ENCODE measurements around the gene COL8A1.

Gene COL8A1

DNA sequence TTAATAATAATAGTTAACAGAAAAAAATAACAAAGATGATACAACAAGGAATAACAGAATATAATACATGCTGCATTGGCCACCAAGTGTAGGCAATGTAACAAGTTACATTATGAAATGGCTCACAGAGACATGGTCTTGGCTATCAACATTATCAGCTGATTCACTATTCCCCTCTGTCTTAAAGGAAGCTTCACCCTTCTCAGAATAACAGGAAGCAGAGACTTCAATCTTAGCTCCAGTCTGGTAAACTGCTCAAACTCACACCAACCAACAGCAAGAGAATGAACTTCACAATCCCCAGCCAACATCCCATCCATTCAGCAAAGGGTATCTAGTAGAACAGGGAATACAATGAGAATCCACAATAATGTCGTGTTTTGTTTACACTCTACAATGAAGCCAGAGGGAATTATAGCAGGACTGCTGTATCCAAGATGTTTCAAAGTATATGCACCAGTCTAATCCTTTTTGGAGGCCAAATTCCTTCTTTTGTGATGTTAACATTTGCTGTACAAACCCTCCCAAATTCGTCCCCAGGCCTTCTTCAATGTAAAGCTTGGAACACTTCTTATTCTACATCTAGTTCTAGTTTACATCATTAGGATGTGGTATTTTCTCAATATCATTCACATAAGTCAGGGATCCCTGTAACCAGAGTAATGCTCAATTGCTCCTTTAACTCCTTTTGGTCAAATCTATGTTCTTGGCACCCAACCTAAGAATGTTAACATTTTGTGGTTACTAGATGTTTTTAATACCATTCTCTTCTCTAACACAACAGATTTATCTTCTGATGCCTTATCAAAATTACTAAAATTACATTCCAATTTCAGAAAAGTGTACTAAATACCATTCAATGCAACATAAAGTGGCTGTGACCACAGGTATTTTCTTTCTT lies 126.9 kb downstream of the COL8A1 start:
- DNase-seq = no peak

DNA sequence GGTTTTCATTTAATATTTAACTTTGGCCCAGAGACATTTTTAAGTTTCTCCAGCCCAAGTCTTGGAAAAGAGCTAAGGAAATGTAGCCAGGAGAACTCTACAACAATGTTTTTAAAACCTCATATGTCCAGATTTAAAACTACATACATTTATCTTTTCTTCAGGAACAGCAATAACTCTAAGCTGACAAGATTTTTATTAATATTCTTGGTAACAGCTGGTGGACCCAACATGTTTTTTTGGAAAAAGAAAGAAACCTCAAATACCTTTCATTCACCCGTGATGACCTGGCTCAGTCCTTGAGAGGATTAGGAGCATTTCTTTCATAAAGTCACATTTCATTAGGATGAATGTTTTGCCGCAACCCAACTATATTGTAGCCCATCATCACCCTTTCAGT lies 128.9 kb downstream of the COL8A1 start:
- DNase-seq = no peak

DNA sequence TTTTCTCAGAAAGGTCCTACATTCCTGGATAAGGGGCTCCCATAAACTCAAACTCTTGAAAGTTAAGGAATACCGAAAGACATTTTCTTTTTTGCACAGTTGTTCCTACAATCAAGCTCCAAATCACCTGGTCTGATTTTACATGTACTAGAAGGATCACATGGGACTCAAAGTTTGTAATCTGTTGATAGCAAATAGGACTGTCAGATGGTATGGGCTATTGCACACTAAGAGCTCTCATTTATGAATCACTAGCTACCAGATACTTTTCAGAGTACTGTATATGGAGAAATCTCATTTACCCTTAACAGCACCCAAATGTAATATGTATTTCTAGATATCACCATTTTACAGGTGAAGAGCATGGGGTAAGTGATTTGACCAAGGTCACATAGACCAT lies 129.7 kb downstream of the COL8A1 start:
- DNase-seq = no peak

DNA sequence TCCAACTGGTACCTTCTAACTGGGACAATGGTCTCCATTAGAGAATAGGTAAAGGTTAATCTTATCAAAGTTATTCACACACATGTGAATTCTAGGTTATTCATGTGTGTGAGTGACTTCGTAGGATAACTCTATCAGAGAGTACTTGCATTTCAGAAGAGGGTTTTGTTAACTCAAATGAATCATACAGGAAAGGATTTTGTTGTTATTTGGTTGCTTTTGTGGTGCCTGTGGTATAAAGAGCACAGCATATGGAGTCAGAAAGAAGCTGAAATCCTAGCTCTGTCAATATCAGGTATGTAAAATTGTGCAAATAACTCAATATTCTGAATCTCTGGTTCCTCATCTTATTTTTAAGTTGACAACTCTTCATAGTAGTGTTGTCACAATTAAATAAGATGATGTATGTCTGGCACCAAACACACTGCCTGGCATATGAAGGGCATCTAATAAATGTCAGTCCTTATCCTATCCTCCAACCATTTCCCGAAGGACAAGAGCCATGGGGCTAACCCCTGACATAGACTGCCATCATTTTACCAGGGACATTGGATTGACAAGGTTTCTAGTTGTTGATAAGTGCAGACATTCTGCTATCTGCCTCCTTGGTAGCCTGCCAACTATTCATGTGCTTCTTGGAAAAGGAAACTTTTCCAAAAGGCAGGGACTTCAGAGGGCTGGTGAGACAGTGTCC lies 130.6 kb downstream of the COL8A1 start:
- DNase-seq = no peak

DNA sequence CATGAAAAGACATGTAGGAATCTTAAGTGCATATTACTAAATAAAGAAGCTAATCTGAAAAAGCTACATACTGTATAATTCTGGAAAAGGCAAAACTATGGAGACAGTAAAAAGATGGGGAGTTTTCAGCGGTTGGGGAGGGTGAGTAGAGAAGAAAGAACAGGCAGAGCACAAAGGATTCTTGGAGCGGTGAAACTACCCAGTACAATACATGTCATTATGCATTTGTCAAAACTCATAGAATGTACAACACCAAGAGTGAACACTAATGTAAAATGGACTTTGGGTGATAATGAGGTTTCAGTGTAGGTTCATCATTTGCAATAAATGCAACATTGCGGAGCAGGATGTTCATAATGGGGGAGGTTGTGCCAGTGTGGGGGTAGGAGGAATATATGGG lies 133.8 kb downstream of the COL8A1 start:
- no peak for DNase-seq

DNA sequence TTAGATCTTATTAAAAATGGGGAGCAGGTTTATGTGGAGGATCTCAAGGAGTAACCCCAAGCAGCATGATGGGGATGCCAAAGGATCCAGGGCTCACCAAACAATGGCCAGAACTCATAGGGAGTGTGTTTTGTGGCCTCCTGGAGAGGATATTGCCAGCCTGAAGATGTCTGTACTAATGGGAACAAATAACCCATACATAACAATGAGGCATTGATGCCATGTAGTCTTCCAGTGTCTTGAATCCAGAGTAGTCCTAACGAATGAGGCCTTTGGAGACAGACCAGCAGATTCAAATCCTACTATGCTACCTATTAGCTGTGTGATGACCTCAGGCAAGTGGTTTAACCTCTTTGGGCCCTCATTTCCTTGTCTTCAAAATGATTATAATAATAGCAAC lies 134.3 kb downstream of the COL8A1 start:
- no peak for DNase-seq

DNA sequence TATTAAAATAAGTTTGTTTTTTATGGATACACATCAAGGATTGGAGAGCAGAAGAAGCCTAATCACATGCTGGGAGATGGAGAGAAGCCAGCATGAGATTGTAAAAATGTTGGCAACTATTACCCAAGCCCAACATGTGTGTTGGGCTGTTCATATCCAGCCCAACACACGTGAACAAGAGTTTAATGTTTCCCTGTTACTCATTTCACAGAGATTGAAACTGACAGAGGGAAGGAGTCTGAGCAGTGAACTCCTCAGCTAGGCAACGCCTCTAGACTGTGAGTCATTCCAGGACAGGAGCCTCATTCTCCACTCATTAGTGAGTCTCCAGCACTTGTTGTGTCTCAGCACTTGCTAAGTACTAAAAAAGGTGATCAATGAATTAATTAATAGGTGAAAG lies 136.1 kb downstream of the COL8A1 start:
- no peak for DNase-seq

DNA sequence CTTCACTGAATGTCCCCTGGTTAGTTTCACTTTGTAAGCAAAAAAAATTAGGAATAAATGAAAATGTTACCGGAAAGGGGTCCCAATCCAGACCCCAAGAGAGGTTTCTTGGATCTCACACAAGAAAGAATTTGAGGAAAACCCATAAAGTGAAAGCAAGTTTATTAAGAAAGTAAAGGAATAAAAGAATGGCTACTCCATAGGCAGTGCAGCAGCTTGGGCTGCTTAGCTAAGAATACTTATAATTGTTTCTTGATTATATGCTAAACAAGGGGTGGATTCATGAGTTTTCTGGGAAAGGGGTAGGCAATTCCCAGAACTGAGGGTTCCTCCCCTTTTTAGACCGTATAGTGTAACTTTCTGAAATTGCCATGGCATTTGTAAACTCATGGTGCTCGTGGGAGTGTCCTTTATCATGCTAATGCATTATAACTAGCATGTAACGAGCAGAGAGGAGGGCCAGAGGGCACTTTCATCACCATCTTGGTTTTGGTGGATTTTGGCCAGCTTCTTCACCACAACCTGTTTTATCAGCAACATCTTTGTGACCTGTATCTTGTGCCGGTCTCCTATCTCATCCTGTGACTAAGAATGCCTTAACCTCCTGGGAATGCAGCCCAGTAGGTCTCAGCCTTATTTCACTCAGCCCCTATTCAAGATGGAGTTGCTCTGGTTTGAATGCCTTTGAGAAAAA lies 138.3 kb downstream of the COL8A1 start:
- DNase-seq = no peak

DNA sequence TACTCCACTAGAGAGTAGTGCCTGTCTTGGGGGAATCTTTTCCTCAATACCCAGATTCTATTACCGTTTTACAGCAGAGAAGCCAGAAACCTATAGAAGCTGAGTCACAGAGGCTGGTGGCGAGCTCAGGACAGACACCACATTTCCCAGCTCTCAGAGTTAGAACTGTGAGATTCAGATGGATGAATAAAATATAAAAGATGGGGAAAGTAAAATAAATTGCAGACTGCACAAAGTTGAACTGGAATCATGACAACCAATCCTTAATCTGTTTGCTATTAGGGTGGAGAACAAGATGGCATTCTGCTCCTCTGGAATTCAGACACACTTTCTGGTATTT lies 138.8 kb downstream of the COL8A1 start:
- no peak for DNase-seq

DNA sequence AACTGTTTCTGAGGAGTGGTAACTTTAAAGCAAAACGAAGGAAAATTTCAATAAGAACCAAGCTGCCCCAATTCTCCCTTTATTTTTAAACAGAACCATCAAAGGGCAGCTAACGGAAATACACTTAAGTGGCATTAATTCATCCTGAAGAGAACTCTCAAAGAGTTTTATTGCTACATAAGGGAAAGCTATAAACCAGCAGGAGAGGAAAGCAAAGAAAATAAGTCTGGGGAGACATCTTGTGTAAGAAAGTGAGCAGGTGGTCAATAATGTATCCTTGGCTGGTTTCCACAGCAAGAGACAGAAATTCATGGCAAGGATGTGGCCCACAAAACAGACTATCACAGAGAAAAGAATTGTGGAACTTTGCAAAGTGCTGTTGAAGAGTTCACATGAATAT lies 139.3 kb downstream of the COL8A1 start:
- DNase-seq = no peak

DNA sequence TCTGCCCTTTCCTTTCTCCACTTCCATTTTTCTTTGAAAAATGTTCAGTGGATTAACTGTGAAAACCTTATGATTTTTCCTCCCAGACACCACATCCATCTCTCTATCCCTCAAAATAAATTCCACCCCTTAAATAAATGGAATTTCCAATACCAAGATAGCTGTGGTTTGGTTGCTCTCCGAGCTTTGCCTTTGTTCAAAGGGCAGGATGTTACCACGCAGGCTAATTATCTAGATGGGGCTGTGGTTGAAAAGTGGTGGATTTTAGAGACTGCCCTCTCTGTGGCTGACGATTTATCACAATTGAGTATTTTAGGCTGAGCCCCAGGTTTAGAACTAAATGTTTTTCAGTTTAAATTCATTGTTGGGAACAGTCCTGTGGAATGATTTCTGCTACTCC lies 142.4 kb downstream of the COL8A1 start:
- no peak for DNase-seq

DNA sequence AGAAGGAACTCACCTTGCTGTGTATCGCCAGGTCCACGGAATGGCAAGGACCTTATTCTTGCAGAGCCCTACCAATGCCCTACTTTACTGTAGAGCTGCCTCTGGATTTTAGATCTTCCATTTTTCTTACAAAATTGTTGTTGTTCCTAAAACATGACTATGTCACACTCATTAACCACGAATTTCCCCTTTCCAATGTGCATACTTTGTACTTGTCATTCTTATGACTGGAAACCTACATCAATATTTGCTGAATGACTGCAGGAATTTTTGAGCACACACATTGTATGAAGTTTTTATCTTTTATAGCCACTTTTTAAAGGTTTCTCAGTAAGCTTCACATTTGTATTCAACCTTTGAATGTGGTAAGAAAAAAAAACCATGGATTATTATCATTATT lies 143.4 kb downstream of the COL8A1 start:
- DNase-seq = no peak

DNA sequence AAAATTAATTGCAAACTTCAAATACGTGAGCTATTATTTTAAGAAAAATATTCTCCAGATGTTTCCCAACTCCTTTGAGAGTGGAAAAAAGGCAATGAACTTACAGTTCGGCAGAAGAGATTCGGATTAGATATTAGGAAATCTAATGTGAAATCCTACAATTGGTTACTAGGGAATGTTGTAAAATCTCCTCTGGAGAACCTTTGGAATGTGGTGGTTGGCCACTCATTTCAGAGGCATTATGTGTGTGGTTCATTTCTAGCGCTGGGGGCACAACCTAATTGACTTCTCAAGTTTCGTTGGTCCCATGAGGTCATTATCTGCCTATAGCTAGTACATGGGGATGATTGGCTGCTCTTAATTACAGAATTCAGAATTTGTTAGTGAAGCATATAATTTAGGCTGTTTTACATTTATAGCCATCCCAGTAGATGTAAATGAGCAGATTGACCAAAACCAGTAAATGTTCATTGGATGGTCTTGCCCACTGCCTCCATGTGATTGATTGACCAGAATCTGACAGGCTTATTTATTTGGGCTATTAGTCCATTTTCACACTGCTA lies 144.7 kb downstream of the COL8A1 start:
- no peak for DNase-seq

DNA sequence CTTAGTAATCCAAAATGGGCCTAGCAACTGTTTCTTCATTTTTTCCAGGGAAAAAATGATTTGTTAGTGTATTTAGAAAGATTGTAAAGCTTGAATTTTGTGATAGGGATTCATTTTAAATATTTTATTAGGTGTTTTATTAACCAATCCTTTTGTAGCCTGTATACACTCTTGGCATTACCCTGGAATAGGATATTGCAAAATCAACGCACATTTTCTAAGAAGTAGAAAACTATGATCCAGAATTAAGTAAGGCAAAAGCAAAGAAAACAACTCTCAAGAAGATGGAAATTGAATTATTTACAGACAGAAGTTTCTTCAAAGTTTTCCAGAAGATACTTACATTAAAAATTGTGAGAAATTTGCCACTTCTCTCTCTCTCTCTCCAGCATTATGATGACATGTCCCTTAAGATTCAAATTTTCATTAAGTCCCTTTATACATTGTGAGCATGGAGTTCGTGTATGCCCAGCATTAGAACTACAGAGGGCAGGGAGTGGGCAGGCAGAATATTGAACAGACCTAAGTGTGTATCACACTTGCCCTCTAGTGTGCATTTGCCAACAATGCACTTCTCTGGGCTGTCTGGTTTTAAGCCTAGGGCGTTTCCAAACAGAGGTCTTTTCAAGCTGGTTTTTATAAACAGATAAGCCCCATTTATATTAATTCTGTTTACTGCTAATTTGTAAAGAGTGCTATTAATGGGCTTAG lies 150.8 kb downstream of the COL8A1 start:
- DNase-seq = peak; percentile 29

DNA sequence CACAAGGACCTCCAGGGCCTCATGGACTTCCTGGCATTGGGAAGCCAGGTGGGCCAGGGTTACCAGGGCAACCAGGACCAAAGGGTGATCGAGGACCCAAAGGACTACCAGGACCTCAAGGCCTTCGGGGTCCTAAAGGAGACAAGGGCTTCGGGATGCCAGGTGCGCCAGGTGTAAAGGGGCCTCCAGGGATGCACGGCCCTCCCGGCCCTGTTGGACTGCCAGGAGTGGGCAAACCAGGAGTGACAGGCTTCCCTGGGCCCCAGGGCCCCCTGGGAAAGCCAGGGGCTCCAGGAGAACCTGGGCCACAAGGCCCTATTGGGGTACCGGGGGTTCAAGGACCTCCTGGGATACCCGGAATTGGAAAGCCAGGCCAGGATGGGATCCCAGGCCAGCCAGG lies 156.1 kb downstream of the COL8A1 start:
- DNase-seq = no peak

DNA sequence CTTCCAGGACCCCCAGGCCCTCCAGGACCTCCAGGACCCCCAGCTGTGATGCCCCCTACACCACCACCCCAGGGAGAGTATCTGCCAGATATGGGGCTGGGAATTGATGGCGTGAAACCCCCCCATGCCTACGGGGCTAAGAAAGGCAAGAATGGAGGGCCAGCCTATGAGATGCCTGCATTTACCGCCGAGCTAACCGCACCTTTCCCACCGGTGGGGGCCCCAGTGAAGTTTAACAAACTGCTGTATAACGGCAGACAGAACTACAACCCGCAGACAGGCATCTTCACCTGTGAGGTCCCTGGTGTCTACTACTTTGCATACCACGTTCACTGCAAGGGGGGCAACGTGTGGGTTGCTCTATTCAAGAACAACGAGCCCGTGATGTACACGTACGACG lies 157.2 kb downstream of the COL8A1 start:
- DNase-seq = no peak

DNA sequence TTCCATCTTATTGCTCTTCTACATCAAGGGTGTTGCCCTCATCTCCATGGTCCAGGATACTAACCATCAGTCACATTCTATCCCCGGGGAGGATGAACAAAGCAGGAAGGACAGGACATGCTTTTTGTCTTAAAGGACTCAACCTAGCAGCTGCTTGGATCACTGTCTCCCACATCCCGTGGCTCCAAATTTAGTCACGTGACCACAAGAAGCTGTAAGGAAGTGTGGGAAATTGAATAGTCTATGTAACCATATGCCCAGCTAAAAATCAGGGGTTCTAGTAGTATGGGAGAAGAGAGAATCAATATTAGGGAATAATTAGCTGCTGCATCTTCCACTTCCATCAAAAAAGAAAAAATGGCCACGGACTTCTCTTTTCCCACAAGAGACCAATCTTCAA lies 161.0 kb downstream of the COL8A1 start:
- no peak for DNase-seq

DNA sequence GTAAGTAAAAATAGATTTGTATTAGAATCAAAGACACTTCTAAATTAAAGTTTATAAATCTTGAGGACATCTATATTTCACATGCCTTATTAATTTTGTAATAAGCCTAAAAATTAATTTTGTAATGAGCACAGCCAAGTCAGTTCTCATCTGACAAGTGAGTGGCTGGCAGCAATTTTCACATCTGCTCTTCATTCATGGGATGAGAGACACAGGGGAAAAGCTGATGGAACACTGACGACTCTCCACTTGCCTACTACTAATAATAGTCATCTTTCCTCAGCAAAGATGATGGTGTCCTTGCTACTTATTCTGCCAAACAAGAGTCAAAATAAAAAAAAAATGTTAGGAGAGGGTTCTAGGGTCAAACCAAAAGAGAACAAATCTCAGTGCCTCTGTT lies 164.9 kb downstream of the COL8A1 start:
- no peak for DNase-seq

DNA sequence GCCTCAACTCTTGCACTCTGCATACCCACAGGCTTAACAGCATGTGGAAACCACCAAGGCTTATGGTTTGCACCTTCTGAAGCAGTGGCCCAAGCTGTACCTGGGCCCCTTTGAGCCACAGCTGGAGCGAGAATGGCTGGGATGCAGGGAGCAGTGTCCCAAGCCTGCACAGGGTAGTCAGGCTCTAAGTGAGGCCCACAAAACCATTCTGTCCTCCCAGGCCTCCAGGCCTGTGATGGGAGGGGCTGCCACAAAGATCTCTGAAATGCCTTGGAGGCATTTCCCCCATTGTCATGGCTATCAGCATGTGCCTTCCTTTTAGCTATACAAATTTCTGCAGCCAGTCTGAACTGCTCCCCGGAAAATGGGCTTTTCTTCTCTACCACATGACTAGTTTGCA lies 166.8 kb downstream of the COL8A1 start:
- DNase-seq = no peak

DNA sequence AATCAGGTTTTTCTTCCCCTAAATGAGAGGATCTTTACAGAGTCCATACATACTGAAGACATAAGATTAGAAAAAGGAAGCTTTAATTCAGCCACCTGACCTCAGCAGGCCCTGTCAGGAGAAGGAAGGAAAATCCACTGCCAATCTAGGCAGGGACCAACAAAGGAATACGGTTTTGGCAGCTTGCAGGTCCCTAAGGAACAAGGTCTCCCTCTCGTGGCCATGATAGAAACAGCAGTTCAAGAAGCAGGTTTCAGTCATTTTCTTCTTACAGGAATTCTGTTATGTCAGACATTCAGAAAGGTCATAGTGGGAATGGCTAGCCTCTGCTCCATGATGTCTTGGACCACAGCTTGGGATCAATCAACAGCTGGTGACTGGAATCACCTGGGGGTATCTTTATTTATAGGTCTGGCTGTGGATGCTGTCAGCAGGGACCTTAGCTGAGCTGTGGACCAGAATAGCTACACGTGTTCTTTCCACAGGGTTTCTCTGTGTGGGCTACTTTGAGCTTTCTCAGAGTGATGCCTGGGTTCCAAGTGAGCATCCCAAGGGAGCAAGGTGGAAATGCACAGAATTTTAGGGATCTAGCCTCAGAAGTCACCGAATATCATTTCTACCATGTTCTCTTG lies 169.9 kb downstream of the COL8A1 start:
- DNase-seq = peak; percentile 33

DNA sequence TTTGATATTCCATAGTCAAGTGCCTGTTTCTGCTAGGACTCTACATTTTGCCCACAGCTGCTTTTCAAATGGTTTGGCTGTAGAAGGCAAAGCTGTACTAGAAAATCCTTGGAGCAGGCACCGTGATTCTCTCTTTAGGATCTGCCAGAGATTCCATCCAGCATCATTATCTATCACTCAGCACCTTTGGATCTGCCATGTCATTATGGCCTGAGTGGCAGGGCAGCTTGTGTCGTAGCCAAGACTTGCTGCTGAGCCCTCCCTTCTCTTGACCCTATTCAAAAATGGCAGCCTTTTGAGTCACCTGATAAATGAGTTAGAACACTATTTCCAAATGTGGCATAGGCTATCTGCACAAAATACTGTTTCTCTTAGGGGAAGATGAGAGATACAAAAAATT lies 171.2 kb downstream of the COL8A1 start:
- no peak for DNase-seq

DNA sequence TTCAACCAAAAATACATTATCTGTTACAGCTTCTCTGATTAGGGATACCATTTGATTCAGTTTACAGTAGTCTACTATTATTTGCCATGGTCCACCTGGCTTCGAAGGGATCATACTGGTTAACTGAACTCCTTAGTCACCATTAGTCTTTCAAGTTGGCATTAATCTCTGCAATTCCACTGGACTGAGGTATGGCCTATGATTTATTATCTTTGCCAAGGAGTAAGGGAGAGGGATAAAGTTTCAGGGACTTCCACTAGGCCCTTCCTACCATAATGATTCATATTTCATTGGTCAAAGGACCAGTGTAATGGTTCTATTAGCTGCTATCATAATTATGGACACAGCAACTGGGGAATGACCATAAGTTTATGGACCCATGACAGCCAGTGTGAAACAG lies 172.0 kb downstream of the COL8A1 start:
- no peak for DNase-seq

DNA sequence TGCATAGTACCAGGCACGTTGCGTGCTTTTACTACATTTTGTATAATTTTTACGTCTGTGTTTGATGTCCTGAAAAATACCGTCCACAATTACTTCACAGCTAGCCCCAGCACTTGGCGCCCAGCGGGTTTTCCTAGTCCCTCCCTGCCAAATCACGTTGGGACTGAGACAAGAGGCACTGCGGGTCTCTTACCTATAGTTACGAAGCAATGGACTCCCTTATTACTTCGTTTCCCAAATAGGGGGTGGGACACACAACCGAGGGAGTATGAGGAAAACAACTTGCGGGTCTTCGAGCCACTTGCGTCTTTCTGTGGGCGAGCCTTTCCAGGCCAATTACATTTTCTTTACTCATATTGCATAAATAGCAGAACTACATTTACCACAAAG lies 178.6 kb downstream of the COL8A1 start:
- no peak for DNase-seq

Measured in NCI-H1092 treated with DMSO at 0.1 percent for 48 hours (cell line).